GM12891 (cell line): Measurements from ENCODE around the gene AGPAT4.

Experiments used
- PAX5 ChIP-seq: IDR thresholded peaks from 2 replicates; pipeline ENCODE4 v1.6.1; 2011; ENCODE audit warnings: low read length, moderate library complexity, mild to moderate bottlenecking; ENCODE audit not compliant: insufficient read depth, severe bottlenecking
- POLR2A ChIP-seq: IDR thresholded peaks from 2 replicates; pipeline ENCODE4 v1.6.1; 2011; ENCODE audit warnings: low read depth, low read length, control low read depth
- POLR2AphosphoS5 ChIP-seq: IDR thresholded peaks from 2 replicates; pipeline ENCODE4 v1.6.1; 2011; ENCODE audit warnings: low read depth, low read length, control low read depth
- SPI1 ChIP-seq: IDR thresholded peaks from 2 replicates; pipeline ENCODE4 v1.6.1; 2011; ENCODE audit warnings: low read depth, low read length, control low read depth
- TAF1 ChIP-seq: IDR thresholded peaks from 2 replicates; pipeline ENCODE4 v1.6.1; 2011; ENCODE audit warnings: low read depth, low read length, control low read depth

DNA sequence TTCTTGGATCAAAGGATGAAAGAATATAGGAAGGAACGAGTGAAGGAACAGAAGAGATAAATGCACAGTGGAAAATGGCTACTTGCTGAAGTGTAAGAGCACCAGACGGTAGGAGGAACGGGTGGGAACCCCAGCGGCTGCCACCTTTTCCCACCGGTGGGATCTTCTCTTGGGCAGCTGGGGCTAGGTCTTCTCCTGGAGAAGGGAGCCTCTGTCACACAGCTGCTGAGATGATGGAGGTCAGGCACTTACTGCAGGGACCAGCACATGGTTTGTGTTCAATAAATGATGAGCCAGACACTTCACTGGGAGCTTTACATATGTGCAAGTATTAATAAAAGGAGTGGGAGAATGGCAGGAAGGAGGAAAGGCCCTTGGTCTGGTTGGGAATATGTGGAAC lies 123.7 kb downstream of the AGPAT4 start:
- TF ChIP-seq POLR2AphosphoS5 (no peak), POLR2A (no peak), TAF1 (no peak), PAX5 (no peak), SPI1 (no peak)
